ENCODE measurements around the gene LTO1. TPM values are rescaled to one million over a fixed set of nuclear protein-coding genes. Genes with fewer than 3 reads are reported as not detected.

LTO1 gene
- total RNA-seq, 1 donor from 2014 or later: 11.6 TPM

DNA sequence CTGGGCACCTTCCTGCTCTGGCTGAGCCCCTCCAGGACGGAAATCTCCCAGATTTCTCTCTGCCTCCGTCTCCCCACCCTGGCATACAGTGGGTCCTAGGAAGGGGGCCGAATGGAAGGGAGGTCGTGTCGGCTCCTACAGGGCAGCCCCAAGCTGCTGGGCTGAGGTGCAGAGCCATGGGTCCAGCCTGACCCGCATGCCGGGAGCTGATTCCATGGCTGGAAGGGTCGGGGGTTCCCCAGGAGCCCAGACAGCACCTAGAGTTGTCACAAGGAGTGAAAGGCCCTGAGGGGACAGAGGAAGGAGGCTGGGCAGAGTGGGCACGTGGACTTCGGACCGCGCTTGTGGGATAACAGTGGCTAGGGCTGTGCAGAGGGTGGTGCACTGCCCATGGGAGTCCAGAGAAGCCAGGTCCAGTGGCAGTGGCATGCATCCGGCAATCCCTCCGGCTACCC lies 17.7 kb downstream of the LTO1 start:
- DNase-seq: no peak

DNA sequence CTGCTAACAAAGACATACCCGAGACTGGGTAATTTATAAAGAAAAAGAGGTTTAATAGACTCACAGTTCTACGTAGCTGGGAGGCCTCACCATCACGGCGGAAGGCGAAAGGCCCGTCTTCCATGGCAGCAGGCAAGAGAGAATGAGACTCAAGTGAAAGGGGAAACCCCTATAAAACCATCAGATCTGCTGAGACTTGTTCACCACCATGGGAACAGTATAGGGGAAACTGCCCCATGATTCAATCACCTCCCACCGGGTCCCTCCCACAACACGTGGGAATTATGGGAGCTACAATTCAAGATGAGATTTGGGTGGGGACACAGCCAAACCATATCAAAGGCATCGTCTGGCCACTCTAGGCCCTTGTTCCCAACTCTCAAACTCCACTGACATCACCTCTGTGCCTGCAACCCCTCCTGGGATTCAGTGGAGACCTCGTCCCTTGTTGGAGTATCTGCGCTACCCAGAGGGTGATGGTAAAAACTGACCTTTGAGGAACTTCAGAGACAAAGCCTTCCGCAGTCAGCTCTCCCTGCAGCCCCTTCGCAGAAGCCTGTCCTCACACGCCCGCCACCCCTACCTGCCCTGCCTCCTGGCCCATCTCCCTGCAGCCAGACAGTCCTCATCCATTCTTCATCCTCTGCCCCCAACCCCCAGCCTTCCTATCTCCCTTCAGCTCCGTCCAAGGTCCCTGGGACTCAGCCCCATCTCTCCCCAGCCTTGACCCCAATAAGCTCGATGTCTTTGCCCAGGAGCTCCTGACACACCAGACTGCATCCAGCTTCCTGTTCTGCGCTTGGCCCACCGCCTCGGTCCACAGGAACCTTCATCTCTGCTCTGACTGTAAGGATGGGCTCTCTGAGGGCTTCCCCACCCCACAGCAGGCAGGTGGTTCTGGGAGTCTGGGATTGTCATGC lies 18.4 kb downstream of the LTO1 start:
- no peak for DNase-seq

GRCh38 chr11:69655479-69656428 lies 19.4 kb downstream of the LTO1 start:
- no peak for DNase-seq

GRCh38 chr11:69654660-69655478 lies 20.3 kb downstream of the LTO1 start:
- DNase-seq: no peak

- DNase-seq: no peak
Observed at GRCh38 chr11:69654001-69654659, 21.0 kb downstream of the LTO1 start.

DNA sequence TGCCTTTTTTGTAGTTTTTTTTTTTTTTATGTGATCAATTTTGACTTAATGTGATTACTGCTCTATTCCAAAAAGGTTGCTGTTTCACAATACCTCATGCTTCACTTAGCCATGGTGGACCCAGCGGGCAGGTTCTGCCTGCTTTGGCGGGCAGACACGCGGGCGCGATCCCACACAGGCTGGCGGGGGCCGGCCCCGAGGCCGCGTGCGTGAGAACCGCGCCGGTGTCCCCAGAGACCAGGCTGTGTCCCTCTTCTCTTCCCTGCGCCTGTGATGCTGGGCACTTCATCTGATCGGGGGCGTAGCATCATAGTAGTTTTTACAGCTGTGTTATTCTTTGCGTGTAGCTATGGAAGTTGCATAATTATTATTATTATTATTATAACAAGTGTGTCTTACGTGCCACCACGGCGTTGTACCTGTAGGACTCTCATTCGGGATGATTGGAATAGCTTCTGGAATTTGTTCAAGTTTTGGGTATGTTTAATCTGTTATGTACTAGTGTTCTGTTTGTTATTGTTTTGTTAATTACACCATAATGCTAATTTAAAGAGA lies 21.7 kb downstream of the LTO1 start:
- no peak for DNase-seq

DNA sequence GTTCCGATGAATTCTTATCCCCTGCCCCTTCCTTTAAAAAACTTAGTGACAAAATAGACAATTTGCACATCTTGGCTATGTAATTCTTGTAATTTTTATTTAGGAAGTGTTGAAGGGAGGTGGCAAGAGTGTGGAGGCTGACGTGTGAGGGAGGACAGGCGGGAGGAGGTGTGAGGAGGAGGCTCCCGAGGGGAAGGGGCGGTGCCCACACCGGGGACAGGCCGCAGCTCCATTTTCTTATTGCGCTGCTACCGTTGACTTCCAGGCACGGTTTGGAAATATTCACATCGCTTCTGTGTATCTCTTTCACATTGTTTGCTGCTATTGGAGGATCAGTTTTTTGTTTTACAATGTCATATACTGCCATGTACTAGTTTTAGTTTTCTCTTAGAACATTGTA lies 22.2 kb downstream of the LTO1 start:
- DNase-seq: no peak

DNA sequence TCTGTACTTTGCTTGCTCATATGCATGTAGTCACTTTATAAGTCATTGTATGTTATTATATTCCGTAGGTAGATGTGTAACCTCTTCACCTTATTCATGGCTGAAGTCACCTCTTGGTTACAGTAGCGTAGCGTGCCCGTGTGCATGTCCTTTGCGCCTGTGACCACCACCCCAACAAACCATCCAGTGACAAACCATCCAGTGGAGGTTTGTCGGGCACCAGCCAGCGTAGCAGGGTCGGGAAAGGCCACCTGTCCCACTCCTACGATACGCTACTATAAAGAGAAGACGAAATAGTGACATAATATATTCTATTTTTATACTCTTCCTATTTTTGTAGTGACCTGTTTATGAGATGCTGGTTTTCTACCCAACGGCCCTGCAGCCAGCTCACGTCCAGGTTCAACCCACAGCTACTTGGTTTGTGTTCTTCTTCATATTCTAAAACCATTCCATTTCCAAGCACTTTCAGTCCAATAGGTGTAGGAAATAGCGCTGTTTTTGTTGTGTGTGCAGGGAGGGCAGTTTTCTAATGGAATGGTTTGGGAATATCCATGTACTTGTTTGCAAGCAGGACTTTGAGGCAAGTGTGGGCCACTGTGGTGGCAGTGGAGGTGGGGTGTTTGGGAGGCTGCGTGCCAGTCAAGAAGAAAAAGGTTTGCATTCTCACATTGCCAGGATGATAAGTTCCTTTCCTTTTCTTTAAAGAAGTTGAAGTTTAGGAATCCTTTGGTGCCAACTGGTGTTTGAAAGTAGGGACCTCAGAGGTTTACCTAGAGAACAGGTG lies 23.1 kb downstream of the LTO1 start:
- no peak for DNase-seq

GRCh38 chr11:69650832-69651344 lies 24.3 kb downstream of the LTO1 start:
- DNase-seq: no peak

- DNase-seq: no peak
Observed at GRCh38 chr11:69650081-69650831, 24.9 kb downstream of the LTO1 start.

- DNase-seq: no peak
Observed at GRCh38 chr11:69649576-69649900, 25.6 kb downstream of the LTO1 start.

DNA sequence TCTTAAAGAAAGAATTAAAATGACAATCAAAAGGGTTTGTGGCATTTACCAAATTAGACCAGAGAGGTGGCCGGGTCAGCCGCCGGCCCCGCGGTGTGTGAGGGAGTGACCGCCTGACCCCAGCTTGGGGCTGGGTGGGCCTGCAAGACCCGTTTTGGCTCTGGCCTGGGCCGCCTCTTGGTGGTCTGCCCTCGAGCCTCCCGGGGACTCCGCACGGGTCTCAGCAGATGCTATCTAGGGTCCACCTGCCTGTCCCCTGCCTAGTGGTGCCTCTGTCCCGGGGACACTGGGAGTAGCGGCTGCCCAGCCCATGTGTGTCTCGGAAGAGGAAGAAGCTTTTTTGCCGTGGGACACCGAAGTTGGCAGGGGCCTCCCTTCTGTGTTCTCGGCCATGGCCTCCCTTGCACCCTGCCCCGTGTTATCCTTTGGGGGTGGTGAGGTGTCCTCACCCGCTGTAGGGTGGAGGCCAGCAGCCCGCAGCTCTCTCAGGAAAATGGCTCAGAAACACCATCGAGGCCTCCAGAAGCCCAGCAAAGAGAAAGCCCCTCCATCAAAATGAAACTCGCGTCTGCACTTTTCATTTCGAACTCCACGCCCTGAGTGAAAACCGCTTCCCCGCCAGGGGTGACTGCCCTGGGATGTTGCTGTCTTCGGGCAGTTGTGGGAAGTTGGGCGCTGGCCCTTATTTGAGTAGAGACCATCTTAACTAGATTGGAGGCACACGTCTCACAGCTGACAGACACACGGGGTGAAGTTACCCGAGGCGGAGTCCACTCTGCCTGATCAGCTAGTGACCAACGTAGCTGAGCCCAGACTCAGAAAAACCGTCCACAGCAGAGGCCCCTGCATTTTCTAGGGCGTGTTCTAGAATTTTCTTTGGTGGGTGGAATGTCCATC lies 26.2 kb downstream of the LTO1 start:
- DNase-seq: no peak

- DNase-seq: no peak
Observed at GRCh38 chr11:69647761-69648497, 27.2 kb downstream of the LTO1 start.

- no peak for DNase-seq
Observed at GRCh38 chr11:69647390-69647748, 27.8 kb downstream of the LTO1 start.

DNA sequence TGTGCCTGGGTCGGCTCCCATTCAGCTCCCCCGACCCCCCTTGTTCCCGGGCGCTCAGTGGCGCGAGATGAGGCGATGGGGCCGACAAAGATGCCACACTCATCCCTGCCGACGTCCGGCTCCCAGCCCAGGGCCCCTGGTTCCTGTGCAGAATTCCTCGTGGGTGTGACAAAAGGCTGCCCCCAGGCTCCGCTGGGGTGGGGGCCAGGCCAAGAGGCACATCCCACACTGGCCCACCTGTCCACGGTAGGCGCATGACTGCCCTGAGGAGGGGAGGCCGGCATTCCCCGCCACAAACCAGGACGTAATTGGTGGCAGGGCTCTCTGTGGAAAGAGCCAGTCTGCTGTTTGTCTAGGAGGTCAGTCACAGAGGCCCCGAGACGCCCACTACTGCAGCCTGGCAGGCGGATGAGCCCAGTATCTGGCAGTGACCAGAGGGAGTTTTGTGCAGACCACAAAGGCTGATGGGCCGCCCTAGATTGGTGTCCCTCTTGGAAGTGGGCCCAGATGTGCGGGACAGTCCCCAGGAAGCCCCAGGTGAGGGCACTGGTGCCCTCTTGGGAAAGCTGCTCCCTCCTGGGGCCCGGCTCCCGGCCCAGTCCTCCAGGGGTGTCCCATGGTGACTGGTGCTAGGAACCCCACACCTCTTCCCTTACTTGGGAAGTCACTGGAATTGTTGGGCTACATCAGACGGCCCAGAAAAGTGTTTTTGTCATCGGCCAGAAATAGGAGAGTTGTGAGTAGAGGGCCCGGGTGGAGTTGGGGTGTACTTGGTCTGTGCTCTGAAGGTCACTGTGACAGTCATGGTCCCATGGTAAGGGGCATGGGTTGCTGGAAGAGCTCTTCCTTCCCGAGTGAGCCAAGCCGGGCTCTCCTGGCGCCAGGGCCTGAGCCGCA lies 28.4 kb downstream of the LTO1 start:
- DNase-seq: no peak

DNA sequence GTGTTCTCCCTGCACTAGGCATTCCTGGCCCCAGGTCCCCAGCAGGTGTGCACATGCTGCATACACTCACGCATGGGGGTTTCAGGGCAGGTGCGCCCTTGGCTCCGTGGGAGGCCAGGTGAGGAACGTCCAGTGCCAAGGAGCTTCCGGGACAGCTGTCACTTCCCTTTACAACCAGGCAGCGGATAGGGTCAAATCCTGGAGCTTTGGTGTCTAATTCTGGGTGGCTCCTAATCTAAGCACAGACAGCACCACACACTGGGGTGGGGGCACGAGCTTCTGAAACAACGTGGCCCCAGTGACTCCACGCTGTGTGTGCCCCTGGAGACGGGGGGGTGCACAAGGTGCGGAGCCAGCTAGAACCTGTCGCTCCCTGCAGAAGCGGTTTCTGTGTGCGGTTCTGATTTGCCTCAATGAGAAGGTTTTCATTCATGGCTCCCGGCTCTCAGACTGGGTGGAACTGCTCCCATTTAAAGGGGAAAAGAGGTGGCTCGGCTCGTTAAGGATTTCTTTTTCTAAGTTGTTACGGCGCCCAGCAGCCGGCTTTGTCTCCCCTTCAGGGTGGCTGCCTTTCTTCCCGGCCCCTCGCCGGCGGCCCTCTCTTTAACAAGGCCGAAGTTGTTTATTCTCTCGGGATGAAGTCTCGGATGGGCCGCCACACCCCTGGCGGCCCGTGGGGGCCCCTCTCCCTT lies 29.2 kb downstream of the LTO1 start:
- no peak for DNase-seq

All from skin of body (tissue), 2 donors.